ENCODE results near the gene LDLRAD4. TPM values are rescaled to one million over a fixed set of nuclear protein-coding genes. Genes with fewer than 3 reads are reported as not detected.

LDLRAD4 gene
- total RNA-seq, 1 experiment from 2014 or later: 3.6 TPM

DNA sequence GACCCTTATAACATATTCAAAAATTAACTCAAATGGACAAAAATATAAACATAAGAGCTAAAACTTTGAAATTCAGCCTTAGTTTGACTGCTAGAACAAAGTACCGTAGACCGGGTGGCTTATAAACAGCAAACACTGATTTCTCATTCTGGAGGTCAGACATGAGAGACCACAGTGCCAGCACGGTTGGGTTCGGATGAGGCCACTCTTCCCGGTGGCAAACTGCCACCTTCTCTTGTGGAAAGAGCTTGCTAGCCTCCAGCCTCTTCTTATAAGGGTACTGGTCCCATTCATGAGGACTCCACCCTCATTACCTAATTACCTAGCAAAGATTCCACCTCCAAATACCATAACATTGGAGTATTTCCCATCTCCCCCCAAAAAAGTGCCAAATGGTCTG lies 416.5 kb downstream of the LDLRAD4 start:
- POLR2A ChIA-PET (ENCODE audit: low non-redundant PET): no interaction called here
- Histone ChIP-seq H3K4me3 (ENCODE audit: low read depth, low read length, poor library complexity, severe bottlenecking) (no peak overlapping the region), H3K27ac (ENCODE audit: low read depth, low read length, poor library complexity, severe bottlenecking) (no peak overlapping the region), H3K9me3 (ENCODE audit: low read depth, low read length, poor library complexity, severe bottlenecking) (no peaks in the 10 kb centered on the region), H3K4me1 (ENCODE audit: insufficient read depth, low read length, poor library complexity, severe bottlenecking) (no peaks in the 10 kb centered on the region), H3K27me3 (replicated peaks; ENCODE audit: insufficient read depth, low read depth, low read length, poor library complexity) (no peaks in the 10 kb centered on the region), H3K36me3 (ENCODE audit: insufficient read depth, low read length, poor library complexity, severe bottlenecking) (no peaks in the 10 kb centered on the region)
- DNase-seq (ENCODE audit: low spot score): no peak
- no peak for TF ChIP-seq EZH2 (IDR thresholded peaks at IDR 0.05; ENCODE audit: borderline replicate concordance, low read depth, low read length, poor library complexity, severe bottlenecking)
- TF ChIP-seq, protein P1, sequence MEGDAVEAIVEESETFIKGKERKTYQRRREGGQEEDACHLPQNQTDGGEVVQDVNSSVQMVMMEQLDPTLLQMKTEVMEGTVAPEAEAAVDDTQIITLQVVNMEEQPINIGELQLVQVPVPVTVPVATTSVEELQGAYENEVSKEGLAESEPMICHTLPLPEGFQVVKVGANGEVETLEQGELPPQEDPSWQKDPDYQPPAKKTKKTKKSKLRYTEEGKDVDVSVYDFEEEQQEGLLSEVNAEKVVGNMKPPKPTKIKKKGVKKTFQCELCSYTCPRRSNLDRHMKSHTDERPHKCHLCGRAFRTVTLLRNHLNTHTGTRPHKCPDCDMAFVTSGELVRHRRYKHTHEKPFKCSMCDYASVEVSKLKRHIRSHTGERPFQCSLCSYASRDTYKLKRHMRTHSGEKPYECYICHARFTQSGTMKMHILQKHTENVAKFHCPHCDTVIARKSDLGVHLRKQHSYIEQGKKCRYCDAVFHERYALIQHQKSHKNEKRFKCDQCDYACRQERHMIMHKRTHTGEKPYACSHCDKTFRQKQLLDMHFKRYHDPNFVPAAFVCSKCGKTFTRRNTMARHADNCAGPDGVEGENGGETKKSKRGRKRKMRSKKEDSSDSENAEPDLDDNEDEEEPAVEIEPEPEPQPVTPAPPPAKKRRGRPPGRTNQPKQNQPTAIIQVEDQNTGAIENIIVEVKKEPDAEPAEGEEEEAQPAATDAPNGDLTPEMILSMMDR (conservative IDR thresholded peaks at IDR 0.05; ENCODE audit: low read depth, low read length): no peak
- BruUV-seq (replicated peaks): no TSS peak
- CTCF ChIA-PET: no interaction called here
- intact Hi-C loops (cut with micrococcal nuclease; ENCODE audit: unreplicated experiment): loop anchor here (10.0 kb wide), 1 partner anchor 630 kb away; no protein-coding TSS in a partner anchor

DNA sequence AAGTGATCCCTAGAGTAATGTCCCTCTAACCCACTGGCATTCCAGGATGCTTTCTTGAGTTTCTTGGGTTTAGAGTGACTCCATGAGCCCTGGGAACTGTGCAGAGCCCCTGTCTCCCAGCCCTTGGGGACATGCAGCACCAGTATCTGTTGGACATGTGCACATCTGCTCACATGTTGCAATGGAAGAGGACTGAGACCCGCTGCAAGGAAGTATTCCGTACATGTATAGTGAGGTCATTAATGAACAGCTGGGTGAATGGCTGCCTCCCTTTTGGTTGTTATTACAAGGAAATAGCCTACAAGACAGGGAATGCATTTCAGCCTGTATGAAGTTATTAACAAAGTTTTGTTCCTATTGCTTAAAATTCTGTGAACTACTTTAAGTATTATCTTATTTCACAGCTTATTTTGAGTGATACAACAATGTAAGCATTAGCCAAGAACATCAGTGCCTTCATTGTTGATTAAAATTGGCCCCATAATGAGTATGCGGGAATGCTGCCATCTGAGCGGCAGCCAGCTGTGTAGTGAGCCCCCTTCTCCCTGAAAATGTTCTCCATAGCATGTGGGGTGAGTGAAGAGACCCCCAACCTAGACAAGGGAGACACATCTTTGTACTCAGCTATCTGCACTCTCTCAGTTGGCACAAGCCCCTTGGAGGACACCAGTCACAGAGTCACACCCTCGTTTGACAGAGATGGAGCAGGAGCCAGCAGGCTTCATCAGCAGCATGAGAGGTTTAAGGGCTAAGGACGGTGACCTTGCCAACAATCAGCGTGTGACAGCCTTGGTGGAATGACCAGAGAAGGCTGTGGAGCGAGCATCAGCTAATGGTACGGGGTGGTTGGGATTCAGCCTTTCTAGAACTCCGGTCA lies 420.4 kb downstream of the LDLRAD4 start:
- no peak for TF ChIP-seq EZH2 (IDR thresholded peaks at IDR 0.05; ENCODE audit: borderline replicate concordance, low read depth, low read length, poor library complexity, severe bottlenecking)
- TF ChIP-seq, protein P1 (conservative IDR thresholded peaks at IDR 0.05; ENCODE audit: low read depth, low read length): no peak
- POLR2A ChIA-PET (ENCODE audit: low non-redundant PET): no interaction called here
- H3K4me1 ChIP-seq (ENCODE audit: insufficient read depth, low read length, poor library complexity, severe bottlenecking): no peaks in the 10 kb centered on the region
- no peak overlapping the region for H3K4me3 ChIP-seq (ENCODE audit: low read depth, low read length, poor library complexity, severe bottlenecking)
- intact Hi-C loops (cut with micrococcal nuclease; ENCODE audit: unreplicated experiment): loop anchor here (10.0 kb wide), 1 partner anchor 634 kb away; no protein-coding TSS in a partner anchor
- no peak overlapping the region for H3K27ac ChIP-seq (ENCODE audit: low read depth, low read length, poor library complexity, severe bottlenecking)
- H3K36me3 ChIP-seq (ENCODE audit: insufficient read depth, low read length, poor library complexity, severe bottlenecking): no peaks in the 10 kb centered on the region
- H3K9me3 ChIP-seq (ENCODE audit: low read depth, low read length, poor library complexity, severe bottlenecking): no peaks in the 10 kb centered on the region
- H3K27me3 ChIP-seq (replicated peaks; ENCODE audit: insufficient read depth, low read depth, low read length, poor library complexity): no peaks in the 10 kb centered on the region
- CTCF ChIA-PET: no interaction called here
- no peak for DNase-seq (ENCODE audit: low spot score)
- BruUV-seq (replicated peaks): no TSS peak

DNA sequence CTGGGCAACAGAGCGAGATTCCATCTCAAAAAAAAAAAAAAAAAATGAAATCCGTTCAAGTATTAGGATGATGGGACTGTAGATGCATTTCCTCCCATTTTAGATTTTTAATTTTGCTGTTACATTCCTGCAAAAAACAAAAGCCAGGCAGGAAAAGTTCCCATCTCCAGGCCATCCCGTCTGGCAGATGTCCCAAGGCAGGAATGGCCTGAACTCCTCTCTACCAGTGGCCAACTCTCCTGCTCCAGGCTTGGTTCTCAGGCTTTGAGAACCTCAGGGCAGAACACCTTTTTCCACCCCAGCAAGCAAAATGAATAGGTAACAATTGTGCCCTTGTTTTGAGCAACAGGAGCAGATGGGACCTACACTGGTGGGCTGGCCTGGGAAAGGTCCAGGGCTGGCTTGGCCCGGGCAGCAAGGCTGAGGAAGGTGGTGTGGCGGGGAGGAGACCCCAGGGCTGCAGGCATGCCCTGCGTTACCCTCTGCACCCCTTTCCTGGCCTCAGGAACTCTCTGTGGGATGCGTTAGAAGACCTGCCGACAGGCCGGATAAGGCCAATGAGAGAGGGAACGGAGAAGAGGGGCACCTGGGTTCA lies 421.8 kb downstream of the LDLRAD4 start:
- CTCF ChIA-PET: no interaction called here

More for the DNA sequence above, 421.8 kb downstream of the LDLRAD4 start:
- POLR2A ChIA-PET (ENCODE audit: low non-redundant PET): no interaction called here
- BruUV-seq (replicated peaks): no TSS peak
- H3K9me3 ChIP-seq (ENCODE audit: low read depth, low read length, poor library complexity, severe bottlenecking): no peaks in the 10 kb centered on the region
- H3K36me3 ChIP-seq (ENCODE audit: insufficient read depth, low read length, poor library complexity, severe bottlenecking): no peaks in the 10 kb centered on the region
- no peaks in the 10 kb centered on the region for H3K4me1 ChIP-seq (ENCODE audit: insufficient read depth, low read length, poor library complexity, severe bottlenecking)
- no peak for DNase-seq (ENCODE audit: low spot score)
- intact Hi-C loops (cut with micrococcal nuclease; ENCODE audit: unreplicated experiment): no loop called here
- no peak overlapping the region for H3K27ac ChIP-seq (ENCODE audit: low read depth, low read length, poor library complexity, severe bottlenecking)
- H3K4me3 ChIP-seq (ENCODE audit: low read depth, low read length, poor library complexity, severe bottlenecking): no peak overlapping the region
- no peak for TF ChIP-seq EZH2 (IDR thresholded peaks at IDR 0.05; ENCODE audit: borderline replicate concordance, low read depth, low read length, poor library complexity, severe bottlenecking)
- TF ChIP-seq, protein P1 (conservative IDR thresholded peaks at IDR 0.05; ENCODE audit: low read depth, low read length): no peak
- no peaks in the 10 kb centered on the region for H3K27me3 ChIP-seq (replicated peaks; ENCODE audit: insufficient read depth, low read depth, low read length, poor library complexity)

Measured in A673 (cell line).